Keratinocyte (primary cell): ENCODE data around the gene DMGDH. TPM values are rescaled to one million over a fixed set of nuclear protein-coding genes. Genes with fewer than 3 reads are reported as not detected.

Experiments used
- DNase-seq: peaks from one replicate; pipeline ENCODE4 v3.0.0-alpha.2; 2011; ENCODE audit warnings: low read depth, missing footprints, low spot score
- FAIRE-seq: peaks from 2 replicates; lab custom pipeline; 2011; peaks lifted over from hg19 to GRCh38; lab: Jason Lieb, UNC
- H2AFZ ChIP-seq: 2 replicates; pipeline ENCODE4 v1.6.0; 2012; ENCODE audit warnings: low read length, control low read depth, inconsistent platforms; ENCODE audit not compliant: control insufficient read depth
- H3K27ac ChIP-seq: 2 replicates; pipeline ENCODE4 v1.5.1; 2011; ENCODE audit warnings: low read length; ENCODE audit not compliant: control insufficient read depth, insufficient read depth
- H3K27me3 ChIP-seq: 3 replicates; pipeline ENCODE4 v1.6.0; 2011; ENCODE audit warnings: low read length; ENCODE audit not compliant: control insufficient read depth, insufficient read depth; ENCODE audit errors: extremely low read depth
- H3K36me3 ChIP-seq, 2 experiments: 2 replicates in 1 of 2; 3 replicates in 1 of 2; pipeline ENCODE4 v1.5.1; 2011; ENCODE audit warnings: low read length in 2 of 2, mild to moderate bottlenecking in 1 of 2; ENCODE audit not compliant: control insufficient read depth in 2 of 2, insufficient read depth in 2 of 2; ENCODE audit errors: extremely low read depth in 1 of 2
- H3K4me1 ChIP-seq: 3 replicates; pipeline ENCODE4 v1.5.1; 2011; ENCODE audit warnings: low read length; ENCODE audit not compliant: control insufficient read depth, insufficient read depth; ENCODE audit errors: extremely low read depth
- H3K4me2 ChIP-seq: 3 replicates; pipeline ENCODE4 v1.6.0; 2011; ENCODE audit warnings: low read depth, low read length; ENCODE audit not compliant: control insufficient read depth, insufficient read depth; ENCODE audit errors: extremely low read depth
- H3K4me3 ChIP-seq, 3 experiments: fragments of 200-600 bp in 1 of 3; sonication (generic) in 1 of 3; 2 replicates in 2 of 3; 3 replicates in 1 of 3; pipeline ENCODE4 v1.5.1; 2011 to 2016; ENCODE audit warnings: low read length in 3 of 3, mild to moderate bottlenecking in 3 of 3, control low read depth in 2 of 3, inconsistent platforms in 1 of 3, low read depth in 1 of 3, mixed read lengths in 1 of 3, mixed run types in 1 of 3, moderate library complexity in 1 of 3; ENCODE audit not compliant: control insufficient read depth in 2 of 3, insufficient read depth in 2 of 3; ENCODE audit errors: extremely low read depth in 1 of 3
- H3K79me2 ChIP-seq: 2 replicates; pipeline ENCODE4 v1.6.0; 2012; ENCODE audit warnings: low read length; ENCODE audit not compliant: control insufficient read depth, insufficient read depth
- H3K9ac ChIP-seq: 3 replicates; pipeline ENCODE4 v1.6.0; 2011; ENCODE audit warnings: low read length; ENCODE audit not compliant: control insufficient read depth, insufficient read depth; ENCODE audit errors: extremely low read depth
- H3K9me1 ChIP-seq: 3 replicates; pipeline ENCODE4 v1.6.0; 2011; ENCODE audit warnings: low read length; ENCODE audit not compliant: control insufficient read depth, insufficient read depth; ENCODE audit errors: extremely low read depth
- H3K9me3 ChIP-seq: 2 replicates; pipeline ENCODE4 v1.5.1; 2012; ENCODE audit warnings: low read depth, low read length; ENCODE audit not compliant: control insufficient read depth
- H4K20me1 ChIP-seq: 3 replicates; pipeline ENCODE4 v1.6.0; 2011; ENCODE audit warnings: low read length; ENCODE audit not compliant: control insufficient read depth, insufficient read depth; ENCODE audit errors: extremely low read depth
- EZH2 ChIP-seq: IDR thresholded peaks from one replicate; pipeline ENCODE4 v1.6.1; 2012; ENCODE audit warnings: inconsistent platforms, mild to moderate bottlenecking, low read length, moderate library complexity
- dilution Hi-C: fragments of 300-500 bp; cut with MboI; formaldehyde crosslinking; loops from one replicate; pipeline ENCODE4 v1.7.0; 2020; ENCODE audit warnings: low sequenced_read_pairs; ENCODE audit not compliant: extremely low pct_ligation_motif_present
- polyA plus RNA-seq, 5 experiments: library from polyadenylated mRNA; depleted of rRNA in 3 of 5; stranded (reverse) in 3 of 5; stranded (forward) in 1 of 5; unstranded in 1 of 5; fragments of >200 nt; gene quantifications; 1 replicate in 1 of 5; 2 replicates in 3 of 5; 3 replicates in 1 of 5; pipeline versions ENCODE4 v1.2.1 to v1.2.3, GENCODE V29; 2011 to 2012; ENCODE audit warnings: missing spikeins in 2 of 5, low read depth in 1 of 5, low replicate concordance in 1 of 5
- TF ChIP-seq, protein P1 (sequence below), 3 experiments: IDR thresholded peaks in 1 of 3; conservative IDR thresholded peaks in 1 of 3; optimal IDR thresholded peaks in 1 of 3; 2 replicates in 2 of 3; 3 replicates in 1 of 3; pipeline versions ENCODE3 to v1.5.1; 2011; ENCODE audit warnings: low read length in 3 of 3, mild to moderate bottlenecking in 3 of 3, moderate library complexity in 2 of 3, control low read depth in 1 of 3, inconsistent platforms in 1 of 3; ENCODE audit not compliant: insufficient read depth in 2 of 3; ENCODE audit errors: extremely low read depth in 1 of 3

The DMGDH gene
- polyA plus RNA-seq, 1 donor (not counting 4 experiments of a cell fraction or from before 2014, with no cell fraction given) = 0.20 TPM

DNA sequence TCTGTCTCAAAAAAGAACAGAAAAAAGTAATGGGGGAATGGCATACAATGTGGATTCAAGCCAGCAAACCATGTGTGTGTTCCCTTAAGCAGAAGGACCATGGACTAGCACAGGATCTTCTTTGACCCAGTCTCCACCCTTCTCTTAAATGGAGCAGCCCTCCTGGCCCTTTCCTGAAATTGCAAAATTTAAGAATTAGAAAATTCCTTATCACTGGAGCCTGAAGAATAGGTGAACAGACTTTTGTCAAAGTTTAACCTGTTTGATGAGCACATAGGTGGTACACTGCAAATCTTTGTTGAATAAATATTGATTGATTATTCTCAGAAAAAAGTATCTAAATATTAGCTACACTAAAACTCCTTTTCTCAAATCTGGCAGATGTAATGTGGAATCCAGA is 12.6 kb downstream of the DMGDH start:
- H3K9ac ChIP-seq = no peak overlapping the region
- TF ChIP-seq, protein P1, sequence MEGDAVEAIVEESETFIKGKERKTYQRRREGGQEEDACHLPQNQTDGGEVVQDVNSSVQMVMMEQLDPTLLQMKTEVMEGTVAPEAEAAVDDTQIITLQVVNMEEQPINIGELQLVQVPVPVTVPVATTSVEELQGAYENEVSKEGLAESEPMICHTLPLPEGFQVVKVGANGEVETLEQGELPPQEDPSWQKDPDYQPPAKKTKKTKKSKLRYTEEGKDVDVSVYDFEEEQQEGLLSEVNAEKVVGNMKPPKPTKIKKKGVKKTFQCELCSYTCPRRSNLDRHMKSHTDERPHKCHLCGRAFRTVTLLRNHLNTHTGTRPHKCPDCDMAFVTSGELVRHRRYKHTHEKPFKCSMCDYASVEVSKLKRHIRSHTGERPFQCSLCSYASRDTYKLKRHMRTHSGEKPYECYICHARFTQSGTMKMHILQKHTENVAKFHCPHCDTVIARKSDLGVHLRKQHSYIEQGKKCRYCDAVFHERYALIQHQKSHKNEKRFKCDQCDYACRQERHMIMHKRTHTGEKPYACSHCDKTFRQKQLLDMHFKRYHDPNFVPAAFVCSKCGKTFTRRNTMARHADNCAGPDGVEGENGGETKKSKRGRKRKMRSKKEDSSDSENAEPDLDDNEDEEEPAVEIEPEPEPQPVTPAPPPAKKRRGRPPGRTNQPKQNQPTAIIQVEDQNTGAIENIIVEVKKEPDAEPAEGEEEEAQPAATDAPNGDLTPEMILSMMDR (optimal IDR thresholded peaks at IDR 0.05 in 1 of 3, IDR thresholded peaks at IDR 0.05 in 1 of 3, conservative IDR thresholded peaks at IDR 0.05 in 1 of 3; ENCODE audit: extremely low read depth in 1 of 3, insufficient read depth in 2 of 3, low read length in 3 of 3) = no peak
- no peak for TF ChIP-seq EZH2
- no peak overlapping the region for H3K27ac ChIP-seq
- H3K36me3 ChIP-seq = no peaks in the 10 kb centered on the region
- H3K9me3 ChIP-seq = no peaks in the 10 kb centered on the region
- H3K27me3 ChIP-seq = peaks cover 10% of the 10 kb centered on the region
- DNase-seq = no peak
- dilution Hi-C loops = no loop called here
- H3K4me2 ChIP-seq = no peak overlapping the region
- H4K20me1 ChIP-seq = no peaks in the 10 kb centered on the region
- H3K79me2 ChIP-seq = no peaks in the 10 kb centered on the region
- no peak overlapping the region for H2AFZ ChIP-seq
- no peaks in the 10 kb centered on the region for H3K4me1 ChIP-seq
- no peak overlapping the region for H3K4me3 ChIP-seq
- no peaks in the 10 kb centered on the region for H3K9me1 ChIP-seq
- FAIRE-seq = no peak

- Histone ChIP-seq H3K9me1 (no peaks in the 10 kb centered on the region), H3K36me3 (no peaks in the 10 kb centered on the region), H3K4me2 (no peak overlapping the region), H3K4me1 (no peaks in the 10 kb centered on the region), H3K27me3 (peaks cover 7% of the 10 kb centered on the region), H3K27ac (no peak overlapping the region), H4K20me1 (no peaks in the 10 kb centered on the region), H3K79me2 (no peaks in the 10 kb centered on the region), H3K9ac (no peak overlapping the region), H3K4me3 (no peak overlapping the region), H3K9me3 (no peaks in the 10 kb centered on the region), H2AFZ (no peak overlapping the region)
- no peak for TF ChIP-seq EZH2
- TF ChIP-seq, protein P1 (optimal IDR thresholded peaks at IDR 0.05 in 1 of 3, IDR thresholded peaks at IDR 0.05 in 1 of 3, conservative IDR thresholded peaks at IDR 0.05 in 1 of 3; ENCODE audit: extremely low read depth in 1 of 3, insufficient read depth in 2 of 3, low read length in 3 of 3) = no peak
- DNase-seq = no peak
- dilution Hi-C loops = no loop called here
- no peak for FAIRE-seq
These were observed 14.5 kb downstream of the DMGDH start for GRCh38 chr5:79055017-79055416.
